H1 (cell line): ENCODE measurements around the gene RLN1. TPM values are rescaled to one million over a fixed set of nuclear protein-coding genes. Genes with fewer than 3 reads are reported as not detected.

Experiments
- HDAC2 ChIP-seq, 2 experiments: fragments of 300-600 bp in 1 of 2; sonication (generic) in 1 of 2; IDR thresholded peaks; 2 replicates each; pipeline ENCODE4 v1.6.1; 2011 to 2012; ENCODE audit warnings: low read depth in 2 of 2, low read length in 2 of 2, mild to moderate bottlenecking in 2 of 2, moderate library complexity in 2 of 2, borderline replicate concordance in 1 of 2, inconsistent platforms in 1 of 2
- KDM5A ChIP-seq: fragments of 200-600 bp; IDR thresholded peaks from 2 replicates; pipeline ENCODE4 v1.7.1; 2012; ENCODE audit warnings: mild to moderate bottlenecking, low read length, inconsistent platforms, mixed read lengths
- NANOG ChIP-seq: IDR thresholded peaks from 2 replicates; pipeline ENCODE4 v1.6.1; 2011; ENCODE audit warnings: low read length, low read depth, mild to moderate bottlenecking, inconsistent platforms; ENCODE audit not compliant: insufficient read depth, poor library complexity, severe bottlenecking
- NRF1 ChIP-seq: IDR thresholded peaks from 2 replicates; pipeline ENCODE4 v1.6.1; 2011; ENCODE audit warnings: mild to moderate bottlenecking, low read depth, low read length, improper control_type of control experiment
- POLR2A ChIP-seq, 2 experiments: IDR thresholded peaks; 1 replicate in 1 of 2; 2 replicates in 1 of 2; pipeline ENCODE4 v1.6.1; 2011; ENCODE audit warnings: low read depth in 2 of 2, low read length in 2 of 2, mild to moderate bottlenecking in 2 of 2; ENCODE audit errors: control extremely low read depth in 1 of 2
- SIX5 ChIP-seq: IDR thresholded peaks from 2 replicates; pipeline ENCODE4 v1.6.1; 2011; ENCODE audit warnings: mild to moderate bottlenecking, low read depth, low read length
- polyA plus RNA-seq, 7 experiments: library from polyadenylated mRNA; depleted of rRNA in 3 of 7; stranded (reverse) in 5 of 7; unstranded in 2 of 7; fragments of >200 nt in 5 of 7; fragments of 200-250 nt in 2 of 7; gene quantifications; 1 replicate in 5 of 7; 2 replicates in 1 of 7; 4 replicates in 1 of 7; pipeline versions ENCODE4 v1.2.1 to v1.2.3, GENCODE V29; 2011 to 2013; ENCODE audit warnings: missing spikeins in 2 of 7, mixed read lengths in 2 of 7
- total RNA-seq: library from RNA; stranded (reverse); fragmentation: NEBNext Ultra II Directional; extraction: Animal tissue kit (Norgen Biotek cat#: 25700); gene quantifications from 2 replicates; pipeline ENCODE4 v1.2.1, GENCODE V29; 2021
- TF ChIP-seq, protein P1 (sequence below): fragments of 300-600 bp; sonication (generic); IDR thresholded peaks from 2 replicates; pipeline ENCODE4 v1.7.1; 2012; ENCODE audit warnings: low read length, moderate library complexity, mild to moderate bottlenecking, inconsistent platforms; ENCODE audit not compliant: insufficient replicate concordance

RLN1 gene
- total and polyA plus RNA-seq, 2 of the 8 experiments (the other 6 are each of a cell fraction or from before 2014, with no cell fraction given) = 0.51 to 0.80 TPM

DNA sequence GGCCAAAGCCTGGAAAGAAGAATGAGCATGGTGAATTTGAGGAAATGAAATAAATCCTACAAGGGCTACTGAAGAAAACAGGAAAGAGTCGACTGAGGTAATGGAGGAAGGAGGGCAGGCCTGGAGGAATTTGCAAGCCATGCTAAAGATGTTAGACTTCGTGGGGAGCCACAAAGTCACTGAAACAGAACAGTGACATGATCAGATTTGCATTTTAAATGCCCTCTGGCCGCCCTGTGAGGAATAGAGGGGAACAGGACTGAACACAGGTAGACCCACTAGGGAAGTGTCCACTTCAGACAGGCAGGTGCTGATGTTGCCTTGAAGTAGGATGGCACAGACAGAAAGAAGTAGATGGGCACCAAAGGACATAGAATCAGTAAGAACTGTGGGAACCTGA lies 42.8 kb upstream of the RLN1 start (continued):
- TF ChIP-seq, protein P1, sequence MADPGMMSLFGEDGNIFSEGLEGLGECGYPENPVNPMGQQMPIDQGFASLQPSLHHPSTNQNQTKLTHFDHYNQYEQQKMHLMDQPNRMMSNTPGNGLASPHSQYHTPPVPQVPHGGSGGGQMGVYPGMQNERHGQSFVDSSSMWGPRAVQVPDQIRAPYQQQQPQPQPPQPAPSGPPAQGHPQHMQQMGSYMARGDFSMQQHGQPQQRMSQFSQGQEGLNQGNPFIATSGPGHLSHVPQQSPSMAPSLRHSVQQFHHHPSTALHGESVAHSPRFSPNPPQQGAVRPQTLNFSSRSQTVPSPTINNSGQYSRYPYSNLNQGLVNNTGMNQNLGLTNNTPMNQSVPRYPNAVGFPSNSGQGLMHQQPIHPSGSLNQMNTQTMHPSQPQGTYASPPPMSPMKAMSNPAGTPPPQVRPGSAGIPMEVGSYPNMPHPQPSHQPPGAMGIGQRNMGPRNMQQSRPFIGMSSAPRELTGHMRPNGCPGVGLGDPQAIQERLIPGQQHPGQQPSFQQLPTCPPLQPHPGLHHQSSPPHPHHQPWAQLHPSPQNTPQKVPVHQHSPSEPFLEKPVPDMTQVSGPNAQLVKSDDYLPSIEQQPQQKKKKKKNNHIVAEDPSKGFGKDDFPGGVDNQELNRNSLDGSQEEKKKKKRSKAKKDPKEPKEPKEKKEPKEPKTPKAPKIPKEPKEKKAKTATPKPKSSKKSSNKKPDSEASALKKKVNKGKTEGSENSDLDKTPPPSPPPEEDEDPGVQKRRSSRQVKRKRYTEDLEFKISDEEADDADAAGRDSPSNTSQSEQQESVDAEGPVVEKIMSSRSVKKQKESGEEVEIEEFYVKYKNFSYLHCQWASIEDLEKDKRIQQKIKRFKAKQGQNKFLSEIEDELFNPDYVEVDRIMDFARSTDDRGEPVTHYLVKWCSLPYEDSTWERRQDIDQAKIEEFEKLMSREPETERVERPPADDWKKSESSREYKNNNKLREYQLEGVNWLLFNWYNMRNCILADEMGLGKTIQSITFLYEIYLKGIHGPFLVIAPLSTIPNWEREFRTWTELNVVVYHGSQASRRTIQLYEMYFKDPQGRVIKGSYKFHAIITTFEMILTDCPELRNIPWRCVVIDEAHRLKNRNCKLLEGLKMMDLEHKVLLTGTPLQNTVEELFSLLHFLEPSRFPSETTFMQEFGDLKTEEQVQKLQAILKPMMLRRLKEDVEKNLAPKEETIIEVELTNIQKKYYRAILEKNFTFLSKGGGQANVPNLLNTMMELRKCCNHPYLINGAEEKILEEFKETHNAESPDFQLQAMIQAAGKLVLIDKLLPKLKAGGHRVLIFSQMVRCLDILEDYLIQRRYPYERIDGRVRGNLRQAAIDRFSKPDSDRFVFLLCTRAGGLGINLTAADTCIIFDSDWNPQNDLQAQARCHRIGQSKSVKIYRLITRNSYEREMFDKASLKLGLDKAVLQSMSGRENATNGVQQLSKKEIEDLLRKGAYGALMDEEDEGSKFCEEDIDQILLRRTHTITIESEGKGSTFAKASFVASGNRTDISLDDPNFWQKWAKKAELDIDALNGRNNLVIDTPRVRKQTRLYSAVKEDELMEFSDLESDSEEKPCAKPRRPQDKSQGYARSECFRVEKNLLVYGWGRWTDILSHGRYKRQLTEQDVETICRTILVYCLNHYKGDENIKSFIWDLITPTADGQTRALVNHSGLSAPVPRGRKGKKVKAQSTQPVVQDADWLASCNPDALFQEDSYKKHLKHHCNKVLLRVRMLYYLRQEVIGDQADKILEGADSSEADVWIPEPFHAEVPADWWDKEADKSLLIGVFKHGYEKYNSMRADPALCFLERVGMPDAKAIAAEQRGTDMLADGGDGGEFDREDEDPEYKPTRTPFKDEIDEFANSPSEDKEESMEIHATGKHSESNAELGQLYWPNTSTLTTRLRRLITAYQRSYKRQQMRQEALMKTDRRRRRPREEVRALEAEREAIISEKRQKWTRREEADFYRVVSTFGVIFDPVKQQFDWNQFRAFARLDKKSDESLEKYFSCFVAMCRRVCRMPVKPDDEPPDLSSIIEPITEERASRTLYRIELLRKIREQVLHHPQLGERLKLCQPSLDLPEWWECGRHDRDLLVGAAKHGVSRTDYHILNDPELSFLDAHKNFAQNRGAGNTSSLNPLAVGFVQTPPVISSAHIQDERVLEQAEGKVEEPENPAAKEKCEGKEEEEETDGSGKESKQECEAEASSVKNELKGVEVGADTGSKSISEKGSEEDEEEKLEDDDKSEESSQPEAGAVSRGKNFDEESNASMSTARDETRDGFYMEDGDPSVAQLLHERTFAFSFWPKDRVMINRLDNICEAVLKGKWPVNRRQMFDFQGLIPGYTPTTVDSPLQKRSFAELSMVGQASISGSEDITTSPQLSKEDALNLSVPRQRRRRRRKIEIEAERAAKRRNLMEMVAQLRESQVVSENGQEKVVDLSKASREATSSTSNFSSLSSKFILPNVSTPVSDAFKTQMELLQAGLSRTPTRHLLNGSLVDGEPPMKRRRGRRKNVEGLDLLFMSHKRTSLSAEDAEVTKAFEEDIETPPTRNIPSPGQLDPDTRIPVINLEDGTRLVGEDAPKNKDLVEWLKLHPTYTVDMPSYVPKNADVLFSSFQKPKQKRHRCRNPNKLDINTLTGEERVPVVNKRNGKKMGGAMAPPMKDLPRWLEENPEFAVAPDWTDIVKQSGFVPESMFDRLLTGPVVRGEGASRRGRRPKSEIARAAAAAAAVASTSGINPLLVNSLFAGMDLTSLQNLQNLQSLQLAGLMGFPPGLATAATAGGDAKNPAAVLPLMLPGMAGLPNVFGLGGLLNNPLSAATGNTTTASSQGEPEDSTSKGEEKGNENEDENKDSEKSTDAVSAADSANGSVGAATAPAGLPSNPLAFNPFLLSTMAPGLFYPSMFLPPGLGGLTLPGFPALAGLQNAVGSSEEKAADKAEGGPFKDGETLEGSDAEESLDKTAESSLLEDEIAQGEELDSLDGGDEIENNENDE = no peak
- TF ChIP-seq HDAC2 (IDR thresholded peaks at IDR 0.05; ENCODE audit: borderline replicate concordance in 1 of 2, low read depth in 2 of 2, low read length in 2 of 2) (no peak), NANOG (no peak), NRF1 (no peak), KDM5A (no peak), POLR2A (IDR thresholded peaks at IDR 0.05; ENCODE audit: control extremely low read depth in 1 of 2, low read depth in 2 of 2, low read length in 2 of 2) (no peak), SIX5 (no peak)
